Aortic smooth muscle cell (primary cell): ENCODE measurements around the gene NDUFA7. TPM values are rescaled to one million over a fixed set of nuclear protein-coding genes. Genes with fewer than 3 reads are reported as not detected.

Experiments
- total RNA-seq: library from RNA; depleted of rRNA; stranded (reverse); fragments of >200 nt; gene quantifications from 2 replicates; pipeline ENCODE4 v1.2.3, GENCODE V29; 2014

NDUFA7 gene
- 28.9 and 36.7 TPM in 2 replicates for total RNA-seq

DNA sequence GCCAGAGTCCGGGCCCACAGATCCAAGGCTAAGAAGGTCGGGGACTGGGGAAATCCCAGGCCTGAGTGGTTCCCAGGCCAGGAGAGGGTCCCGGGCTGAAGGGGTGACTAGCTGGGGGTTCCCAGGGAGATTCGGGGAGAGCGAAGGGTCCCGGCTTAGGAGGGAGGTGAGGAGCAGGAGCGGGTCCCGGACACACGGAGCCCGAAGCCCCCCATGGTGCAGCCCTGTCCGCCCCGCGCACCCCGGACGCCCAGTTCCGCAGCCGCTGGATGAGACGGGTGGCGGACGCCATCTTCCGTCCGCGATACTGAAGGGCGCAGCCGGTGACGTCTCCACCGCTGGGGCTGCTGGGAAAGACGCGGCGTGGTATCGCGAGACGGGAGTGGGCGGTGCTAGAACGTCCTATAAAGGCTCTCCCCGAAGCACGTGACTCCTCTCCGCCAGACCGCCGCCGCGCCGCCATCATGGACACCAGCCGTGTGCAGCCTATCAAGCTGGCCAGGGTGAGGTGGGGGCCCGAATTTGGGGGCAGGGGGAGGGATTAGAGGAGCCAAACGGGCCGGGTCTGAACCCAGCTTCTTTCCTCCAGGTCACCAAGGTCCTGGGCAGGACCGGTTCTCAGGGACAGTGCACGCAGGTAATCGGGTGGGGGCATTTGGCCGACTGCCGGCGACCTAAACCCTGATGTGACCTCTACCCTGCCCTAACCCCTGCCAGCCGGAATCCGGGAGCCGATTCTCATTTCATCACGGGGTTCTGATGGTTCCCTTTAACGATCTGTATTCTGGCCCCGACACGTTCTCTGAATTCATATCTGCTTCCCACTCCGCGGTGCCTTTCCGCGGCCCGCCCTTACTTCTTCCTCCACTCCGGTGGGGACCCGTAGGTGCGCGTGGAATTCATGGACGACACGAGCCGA lies at the start of gene NDUFA7, which contains the start of gene RPS28:
TSS of gene NDUFA7 (minus strand) at position 309 of the 919 bp plus-strand sequence. CDS start at position 292, 17 bp downstream.
TSS of gene RPS28 (plus strand) at position 430 of the 919 bp plus-strand sequence. CDS start at position 465, 35 bp downstream.

DNA sequence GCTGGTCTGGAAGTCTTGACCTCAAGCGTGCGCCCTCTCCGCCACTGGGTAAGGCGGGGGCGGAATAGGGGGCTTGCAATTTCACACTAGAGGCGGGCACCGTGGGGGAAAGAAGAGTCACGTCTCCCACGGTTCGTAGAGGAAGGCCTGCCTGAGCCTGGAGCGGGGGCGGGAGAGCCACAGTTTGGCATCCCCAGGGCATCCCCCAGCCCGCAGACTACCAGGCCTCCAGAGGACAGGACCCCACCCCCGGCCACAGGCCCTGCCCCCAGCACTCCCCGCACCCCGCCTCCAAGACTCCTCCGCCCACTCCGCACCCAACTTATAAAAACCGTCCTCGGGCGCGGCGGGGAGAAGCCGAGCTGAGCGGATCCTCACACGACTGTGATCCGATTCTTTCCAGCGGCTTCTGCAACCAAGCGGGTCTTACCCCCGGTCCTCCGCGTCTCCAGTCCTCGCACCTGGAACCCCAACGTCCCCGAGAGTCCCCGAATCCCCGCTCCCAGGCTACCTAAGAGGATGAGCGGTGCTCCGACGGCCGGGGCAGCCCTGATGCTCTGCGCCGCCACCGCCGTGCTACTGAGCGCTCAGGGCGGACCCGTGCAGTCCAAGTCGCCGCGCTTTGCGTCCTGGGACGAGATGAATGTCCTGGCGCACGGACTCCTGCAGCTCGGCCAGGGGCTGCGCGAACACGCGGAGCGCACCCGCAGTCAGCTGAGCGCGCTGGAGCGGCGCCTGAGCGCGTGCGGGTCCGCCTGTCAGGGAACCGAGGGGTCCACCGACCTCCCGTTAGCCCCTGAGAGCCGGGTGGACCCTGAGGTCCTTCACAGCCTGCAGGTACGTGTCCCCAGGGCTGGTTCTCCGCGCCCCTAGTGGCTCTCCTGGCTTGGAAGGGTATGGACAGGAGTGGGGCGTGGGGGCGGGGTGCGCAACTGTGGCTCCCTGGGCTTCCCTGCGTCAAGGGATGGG lies 42.9 kb upstream of the NDUFA7 start, which contains the start of gene ANGPTL4:
TSS of gene ANGPTL4 (plus strand) at position 353 of the 969 bp plus-strand sequence. CDS start at position 520, 167 bp downstream.

DNA sequence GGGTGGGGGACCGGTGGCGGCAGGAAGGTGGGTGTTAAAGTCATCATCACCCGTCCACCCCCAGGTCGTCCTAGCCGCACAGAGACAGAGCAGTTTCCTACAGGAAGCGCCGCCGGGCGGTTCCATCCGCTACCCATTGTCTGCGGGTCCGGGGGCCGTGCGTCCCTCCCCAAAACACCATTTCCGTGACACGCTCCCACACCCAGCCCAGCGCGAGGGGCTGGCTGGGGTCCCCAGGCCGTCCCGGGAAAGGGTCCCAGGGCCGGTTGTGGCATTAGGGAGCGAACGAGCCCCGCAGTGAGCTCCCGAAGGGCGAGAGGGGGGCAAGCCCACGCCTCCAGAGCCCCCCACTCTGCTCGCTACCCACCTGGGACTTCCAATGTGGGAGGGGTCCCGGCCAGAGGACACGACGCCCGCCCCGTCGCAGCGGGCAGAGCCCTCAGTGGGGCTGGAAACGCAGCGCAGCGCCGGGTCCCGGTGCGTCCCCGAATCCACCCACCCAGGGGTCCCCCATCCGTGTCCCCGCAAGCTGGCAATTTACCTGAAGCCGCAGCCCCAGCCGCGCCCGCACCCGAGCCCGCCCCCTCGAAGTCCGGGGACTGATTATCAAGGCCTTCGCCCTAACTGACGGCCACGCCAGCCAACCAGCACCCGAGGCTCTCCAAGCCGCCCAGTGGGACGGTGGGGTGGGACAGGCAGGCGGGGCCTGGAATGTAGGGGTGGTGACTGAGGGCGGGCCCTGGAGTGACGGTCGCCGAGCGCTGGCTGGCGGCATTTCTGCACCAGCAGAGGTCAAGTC lies 21.7 kb upstream of the NDUFA7 start, which contains the start of gene KANK3:
TSS of gene KANK3 (minus strand) at position 579 of the 799 bp plus-strand sequence. CDS start 5,434 bp downstream, outside the sequence.

GRCh38 chr19:8307965-8308866 lies 13.0 kb downstream of the NDUFA7 start, which contains the start of gene CD320:
CD320 (minus strand) TSS chr19:8308358; CDS start chr19:8308290, 68 bp downstream.

Other genes with a start within 250 kb of the NDUFA7 start
- gene FBN3, start 171.8 kb downstream of the NDUFA7 start, total RNA-seq = not detected in 2 replicates
- 4.1 and 6.0 TPM in 2 replicates for gene CERS4, start 112.0 kb downstream of the NDUFA7 start, total RNA-seq
- 17.4 and 23.8 TPM in 2 replicates for gene CD320, start 13.0 kb downstream of the NDUFA7 start, total RNA-seq
- 575 and 694 TPM in 2 replicates for gene RPS28, start 121 bp upstream of the NDUFA7 start, total RNA-seq
- 0.44 and 0.53 TPM in 2 replicates for gene KANK3, start 21.9 kb upstream of the NDUFA7 start, total RNA-seq
- gene ANGPTL4, start 42.8 kb upstream of the NDUFA7 start, total RNA-seq = 1.2 and 1.7 TPM in 2 replicates
- gene RAB11B, start 69.0 kb upstream of the NDUFA7 start, total RNA-seq = 63.0 and 81.0 TPM in 2 replicates
- 87.9 and 103 TPM in 2 replicates for gene MARCHF2, start 91.9 kb upstream of the NDUFA7 start, total RNA-seq
- gene HNRNPM, start 123.6 kb upstream of the NDUFA7 start, total RNA-seq = 53.4 and 58.2 TPM in 2 replicates
- gene PRAM1, start 181.3 kb upstream of the NDUFA7 start, total RNA-seq = not detected in 2 replicates
- 3.1 and 3.2 TPM in 2 replicates for gene ZNF414, start 192.8 kb upstream of the NDUFA7 start, total RNA-seq